Measurements from ENCODE around the gene LRRC4C. TPM values are rescaled to one million over a fixed set of nuclear protein-coding genes. Genes with fewer than 3 reads are reported as not detected.

Gene LRRC4C
- total and polyA plus RNA-seq, 2 experiments from 2014 or later, result 0.35 to 1.1 TPM

- TF ChIP-seq ZNF462 (CRISPR knock-in tag; IDR thresholded peaks at IDR 0.05), result no peak
- TF ChIP-seq STAT1 (IDR thresholded peaks at IDR 0.05; ENCODE audit: unreplicated experiment), result no peak
- TF ChIP-seq REST (IDR thresholded peaks at IDR 0.05; ENCODE audit: unreplicated experiment), result no peak
- no peak for TF ChIP-seq POLR2AphosphoS5 (IDR thresholded peaks at IDR 0.05; ENCODE audit: low read depth)
- no peak for TF ChIP-seq ZNF114 (CRISPR knock-in tag; IDR thresholded peaks at IDR 0.05)
- TF ChIP-seq EZH2phosphoT487 (IDR thresholded peaks at IDR 0.05; ENCODE audit: unreplicated experiment), result no peak
- TF ChIP-seq ETS1 (IDR thresholded peaks at IDR 0.05), result no peak
Observed at GRCh38 chr11:41451011-41451410, 8.4 kb downstream of the LRRC4C start (continued).

Measured in GM23338 (cell line).